HepG2 (cell line): ENCODE results near the gene ASCC2.

Experiments
- CHD2 ChIP-seq: IDR thresholded peaks from 2 replicates; pipeline ENCODE4 v1.6.1; 2011; ENCODE audit warnings: low read depth, low read length, improper control_type of control experiment
- EZH2 ChIP-seq: conservative IDR thresholded peaks from 2 replicates; pipeline ENCODE4 v1.6.1; 2012; ENCODE audit warnings: mild to moderate bottlenecking, low read depth, low read length, moderate library complexity
- HOXA7 ChIP-seq: sonication (generic); formaldehyde crosslinking; IDR thresholded peaks from 2 replicates; pipeline ENCODE4 v1.8.1; 2022; ENCODE audit warnings: mild to moderate bottlenecking, missing genetic modification reagents, moderate library complexity
- IKZF1 ChIP-seq: fragments of 450-650 bp; IDR thresholded peaks from 2 replicates; pipeline ENCODE4 v1.7.1; 2016
- KAT7 ChIP-seq: IDR thresholded peaks from 2 replicates; pipeline ENCODE4 v1.6.1; 2018; ENCODE audit warnings: borderline replicate concordance, missing compliant biosample characterization
- KLF13 ChIP-seq: sonication (generic); formaldehyde crosslinking; IDR thresholded peaks from 2 replicates; pipeline ENCODE4 v1.4.0; 2020; ENCODE audit warnings: mild to moderate bottlenecking, missing genetic modification reagents
- MAZ ChIP-seq, 2 experiments: sonication (generic) in 1 of 2; formaldehyde crosslinking in 1 of 2; IDR thresholded peaks; 2 replicates each; pipeline versions ENCODE4 v1.5.0 to v1.6.1; 2012 to 2020; ENCODE audit warnings: low read depth in 2 of 2, mild to moderate bottlenecking in 2 of 2, borderline replicate concordance in 1 of 2, improper control_type of control experiment in 1 of 2, low read length in 1 of 2, missing genetic modification reagents in 1 of 2, moderate library complexity in 1 of 2
- MXD3 ChIP-seq: IDR thresholded peaks from 2 replicates; pipeline ENCODE4 v1.6.1; 2016; ENCODE audit warnings: mild to moderate bottlenecking, missing biosample characterization, missing genetic modification reagents
- PHF8 ChIP-seq: sonication (generic); formaldehyde crosslinking; IDR thresholded peaks from 2 replicates; pipeline ENCODE4 v1.5.0; 2020; ENCODE audit warnings: missing genetic modification reagents
- SIN3A ChIP-seq: IDR thresholded peaks from 2 replicates; pipeline ENCODE4 v1.6.1; 2011; ENCODE audit warnings: low read depth, mild to moderate bottlenecking, control low read depth, low read length, borderline replicate concordance
- STAT5B ChIP-seq: sonication (generic); formaldehyde crosslinking; IDR thresholded peaks from 2 replicates; pipeline ENCODE4 v1.4.0; 2020; ENCODE audit warnings: missing genetic modification reagents
- TBP ChIP-seq: sonication (generic); formaldehyde crosslinking; IDR thresholded peaks from 2 replicates; pipeline ENCODE4 v1.5.0; 2020; ENCODE audit warnings: missing genetic modification reagents
- TF ChIP-seq, protein P1 (sequence below): sonication (generic); formaldehyde crosslinking; IDR thresholded peaks from 2 replicates; pipeline ENCODE4 v1.4.0; 2020; ENCODE audit warnings: missing genetic modification reagents

GRCh38 chr22:29795663-29796062 lies 42.4 kb downstream of the ASCC2 start:
- no peak for TF ChIP-seq MXD3 (CRISPR knock-in tag)
- no peak for TF ChIP-seq EZH2
- TF ChIP-seq SIN3A: no peak
- TF ChIP-seq HOXA7 (CRISPR knock-in tag): no peak
- no peak for TF ChIP-seq PHF8 (CRISPR knock-in tag)
- TF ChIP-seq IKZF1: no peak
- TF ChIP-seq KLF13: no peak
- TF ChIP-seq TBP (CRISPR knock-in tag): no peak
- TF ChIP-seq STAT5B (CRISPR knock-in tag): no peak
- no peak for TF ChIP-seq KAT7
- no peak for TF ChIP-seq CHD2
- no peak for TF ChIP-seq MAZ (IDR thresholded peaks at IDR 0.05; ENCODE audit: borderline replicate concordance, low read depth, low read length)
- no peak for TF ChIP-seq MAZ (CRISPR knock-in tag; IDR thresholded peaks at IDR 0.05; ENCODE audit: low read depth)
- TF ChIP-seq, protein P1, sequence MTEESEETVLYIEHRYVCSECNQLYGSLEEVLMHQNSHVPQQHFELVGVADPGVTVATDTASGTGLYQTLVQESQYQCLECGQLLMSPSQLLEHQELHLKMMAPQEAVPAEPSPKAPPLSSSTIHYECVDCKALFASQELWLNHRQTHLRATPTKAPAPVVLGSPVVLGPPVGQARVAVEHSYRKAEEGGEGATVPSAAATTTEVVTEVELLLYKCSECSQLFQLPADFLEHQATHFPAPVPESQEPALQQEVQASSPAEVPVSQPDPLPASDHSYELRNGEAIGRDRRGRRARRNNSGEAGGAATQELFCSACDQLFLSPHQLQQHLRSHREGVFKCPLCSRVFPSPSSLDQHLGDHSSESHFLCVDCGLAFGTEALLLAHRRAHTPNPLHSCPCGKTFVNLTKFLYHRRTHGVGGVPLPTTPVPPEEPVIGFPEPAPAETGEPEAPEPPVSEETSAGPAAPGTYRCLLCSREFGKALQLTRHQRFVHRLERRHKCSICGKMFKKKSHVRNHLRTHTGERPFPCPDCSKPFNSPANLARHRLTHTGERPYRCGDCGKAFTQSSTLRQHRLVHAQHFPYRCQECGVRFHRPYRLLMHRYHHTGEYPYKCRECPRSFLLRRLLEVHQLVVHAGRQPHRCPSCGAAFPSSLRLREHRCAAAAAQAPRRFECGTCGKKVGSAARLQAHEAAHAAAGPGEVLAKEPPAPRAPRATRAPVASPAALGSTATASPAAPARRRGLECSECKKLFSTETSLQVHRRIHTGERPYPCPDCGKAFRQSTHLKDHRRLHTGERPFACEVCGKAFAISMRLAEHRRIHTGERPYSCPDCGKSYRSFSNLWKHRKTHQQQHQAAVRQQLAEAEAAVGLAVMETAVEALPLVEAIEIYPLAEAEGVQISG: no peak
